Pancreas (tissue), 10 donors: ENCODE measurements around the gene INVS. TPM values are rescaled to one million over a fixed set of nuclear protein-coding genes. Genes with fewer than 3 reads are reported as not detected.
"Not testable (repeated sequence)": the region's sequence is repeated elsewhere in the genome, so short reads cannot be mapped to it uniquely, and the experiment has no call there.

Experiments
- ATAC-seq, 4 donors: fragments of 200-7000 bp; cut with Tn5 transposase; one replicate each; pipeline versions ENCODE4 v1.8.0 to v1.9.1; 2020; ENCODE audit warnings: mild to moderate bottlenecking in 4 of 4, moderate library complexity in 4 of 4
- DNase-seq, 6 donors: peaks; one replicate each; pipeline ENCODE4 v3.0.0-alpha.2; 2020
- FAIRE-seq: peaks from 2 replicates; lab custom pipeline; 2012; peaks lifted over from hg19 to GRCh38; lab: Jason Lieb, UNC
- H3K27ac ChIP-seq, 4 donors: fragments of 200-600 bp; sonication (generic); 1 replicate in 3 of 4; 2 replicates in 1 of 4; pipeline versions ENCODE4 v1.5.0 to v1.8.0; 2020
- H3K27me3 ChIP-seq, 4 donors: fragments of 200-600 bp; one replicate each; pipeline ENCODE4 v1.8.0; 2021
- H3K36me3 ChIP-seq, 3 donors: fragments of 200-600 bp; sonication (generic) in 1 of 3; one replicate each; pipeline versions ENCODE4 v1.5.0 to v1.8.0; 2020 to 2021
- H3K4me1 ChIP-seq, 3 donors: fragments of 200-600 bp; one replicate each; pipeline ENCODE4 v1.8.0; 2021
- H3K4me3 ChIP-seq, 4 donors: fragments of 200-600 bp; sonication (generic) in 2 of 4; one replicate each; pipeline versions ENCODE4 v1.5.0 to v1.8.0; 2020 to 2021
- H3K9me3 ChIP-seq, 4 donors: fragments of 200-600 bp; one replicate each; pipeline ENCODE4 v1.8.0; 2021
- WGBS, 2 donors: extraction: QIAGEN DNeasy Blood & Tissue Kit; methylation state at CpG; one replicate each; pipeline ENCODE4 v1.1.7; 2013; 5-methylcytosine and 5-hydroxymethylcytosine counted together
- intact Hi-C, 3 donors: fragments of 100-400 bp; cut with DNase I; formaldehyde crosslinking; loops; one replicate each; pipeline versions ENCODE4 v1.11.1 to v1.14.2; 2022
- polyA plus RNA-seq, 2 donors: library from polyadenylated mRNA; stranded (reverse); fragments of 200-250 nt; gene quantifications; one replicate each; pipeline ENCODE4 v1.2.3, GENCODE V29; 2013
- total RNA-seq, 6 donors: library from RNA; stranded (reverse); fragmentation: NEBNext Ultra II Directional in 4 of 6; extraction: Animal tissue kit (Norgen Biotek cat#: 25700) in 4 of 6; gene quantifications; one replicate each; pipeline versions ENCODE4 v1.2.1 to v1.2.4, GENCODE V29; 2021 to 2023
- TF ChIP-seq, protein P1 (sequence below), 4 donors: fragments of 200-600 bp; sonication (generic) in 3 of 4; IDR thresholded peaks; one replicate each; pipeline versions ENCODE4 v1.5.0 to v1.8.0; 2021; ENCODE audit warnings: antibody characterized with exemption in 4 of 4
- donor health status: healthy with polysubstance abuse.
- donor health status: DM: no; HTN: no; CAD: no; lungs with moderate emphysema.
- donor health status: DM: no; HTN: no; CAD: no.
- donor health status: control.
- donor health status: control.
- donor health status: Bipolar disorder and iron deficiency.
- donor health status: DM: yes; HTN: yes; CAD: no.
- donor health status: DM: no; HTN: no; CAD: no.
- donor health status: DM: no; HTN: no; CAD: no.
- donor health status: DM: yes; HTN: yes; CAD: no.

Gene INVS
- total and polyA plus RNA-seq, 8 donors: 3.1 to 15.0 (median 6.0) TPM

GRCh38 chr9:100057624-100058023, 41.4 kb upstream of the INVS start:
- Histone ChIP-seq H3K4me3 (no peak overlapping the region), H3K36me3 (peaks cover 0 to 8% (median 0%) of the 10 kb centered on the region in 3 donors), H3K4me1 (peaks cover 4 to 6% (median 5%) of the 10 kb centered on the region in 3 donors), H3K27me3 (no peaks in the 10 kb centered on the region), H3K27ac (no peak overlapping the region), H3K9me3 (no peaks in the 10 kb centered on the region)
- ATAC-seq: no peak
- FAIRE-seq: no peak
- no peak for DNase-seq
- intact Hi-C loops: no loop called here
- TF ChIP-seq, protein P1, sequence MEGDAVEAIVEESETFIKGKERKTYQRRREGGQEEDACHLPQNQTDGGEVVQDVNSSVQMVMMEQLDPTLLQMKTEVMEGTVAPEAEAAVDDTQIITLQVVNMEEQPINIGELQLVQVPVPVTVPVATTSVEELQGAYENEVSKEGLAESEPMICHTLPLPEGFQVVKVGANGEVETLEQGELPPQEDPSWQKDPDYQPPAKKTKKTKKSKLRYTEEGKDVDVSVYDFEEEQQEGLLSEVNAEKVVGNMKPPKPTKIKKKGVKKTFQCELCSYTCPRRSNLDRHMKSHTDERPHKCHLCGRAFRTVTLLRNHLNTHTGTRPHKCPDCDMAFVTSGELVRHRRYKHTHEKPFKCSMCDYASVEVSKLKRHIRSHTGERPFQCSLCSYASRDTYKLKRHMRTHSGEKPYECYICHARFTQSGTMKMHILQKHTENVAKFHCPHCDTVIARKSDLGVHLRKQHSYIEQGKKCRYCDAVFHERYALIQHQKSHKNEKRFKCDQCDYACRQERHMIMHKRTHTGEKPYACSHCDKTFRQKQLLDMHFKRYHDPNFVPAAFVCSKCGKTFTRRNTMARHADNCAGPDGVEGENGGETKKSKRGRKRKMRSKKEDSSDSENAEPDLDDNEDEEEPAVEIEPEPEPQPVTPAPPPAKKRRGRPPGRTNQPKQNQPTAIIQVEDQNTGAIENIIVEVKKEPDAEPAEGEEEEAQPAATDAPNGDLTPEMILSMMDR (IDR thresholded peaks at IDR 0.05): no peak

DNA sequence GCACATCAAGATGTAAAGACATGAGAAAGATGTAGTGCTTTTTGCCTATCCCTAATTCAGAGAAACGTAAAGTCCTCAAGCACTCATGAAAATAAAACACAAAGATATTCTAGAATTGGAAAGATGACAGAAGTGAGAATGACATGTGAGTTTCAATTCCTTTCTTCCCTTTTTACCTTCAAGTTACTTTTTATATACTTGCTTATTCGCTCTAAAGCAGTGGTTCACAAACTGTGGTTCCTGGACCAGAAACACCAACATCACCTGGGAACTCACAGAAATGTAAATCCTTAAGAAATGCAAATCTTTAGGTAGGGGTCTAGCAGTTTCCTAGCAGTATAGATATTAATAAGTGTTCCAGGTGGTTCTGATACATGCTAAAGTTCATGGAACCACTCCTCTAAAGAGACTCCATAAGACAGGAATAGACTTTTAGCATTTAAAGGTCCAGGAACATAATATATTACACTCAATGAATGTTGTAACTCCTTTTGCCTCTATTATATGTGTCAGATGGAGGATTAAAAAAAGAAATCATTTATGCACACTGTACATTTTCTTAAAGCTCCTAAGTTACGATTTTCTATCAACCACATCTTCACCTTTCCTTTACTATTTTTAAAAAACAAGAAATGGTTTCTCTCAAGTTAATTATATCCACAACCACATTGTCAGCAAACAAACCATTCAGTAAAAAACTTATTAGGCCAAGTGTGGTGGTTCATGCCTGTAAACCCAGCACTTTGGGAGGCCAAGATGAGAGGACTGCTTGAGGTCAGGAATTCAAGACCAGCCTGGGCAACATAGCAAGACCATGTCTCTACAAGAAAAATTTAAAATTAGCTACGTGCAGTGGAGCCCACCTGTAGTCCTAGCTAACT, 40.1 kb upstream of the INVS start:
- no peak for DNase-seq
- FAIRE-seq: no peak

DNA sequence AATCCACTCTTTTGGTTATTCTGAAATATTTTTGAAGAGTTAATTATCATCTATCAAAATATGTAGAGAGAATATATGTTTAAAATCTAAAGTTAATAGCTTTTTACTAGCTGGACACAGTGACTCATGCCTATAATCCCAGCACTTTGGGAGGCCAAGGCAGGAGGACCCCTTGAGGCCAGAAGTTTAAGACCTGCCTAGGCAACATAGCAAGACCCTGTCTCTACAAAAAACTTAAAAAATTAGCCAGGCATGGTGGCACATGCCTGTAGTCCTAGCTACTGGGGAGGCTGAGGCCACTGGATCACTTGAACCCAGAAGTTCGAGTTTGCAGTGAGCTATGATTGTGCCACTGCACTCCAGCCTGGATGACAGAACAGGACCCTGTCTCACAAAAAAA, 36.4 kb upstream of the INVS start:
- intact Hi-C loops, ATAC-seq, FAIRE-seq, H3K27me3 ChIP-seq, H3K36me3 ChIP-seq, DNase-seq, H3K9me3 ChIP-seq, H3K4me3 ChIP-seq, H3K27ac ChIP-seq: not testable (repeated sequence)
- 54 to 80% methylated on average over 1 of the region's 1 CpG for WGBS, 2 donors
- peaks cover 14 to 18% (median 18%) of the 10 kb centered on the region in 3 donors for H3K4me1 ChIP-seq

More for the DNA sequence above, 40.1 kb upstream of the INVS start:
- Histone ChIP-seq H3K36me3 (peaks cover 0 to 8% (median 0%) of the 10 kb centered on the region in 3 donors), H3K4me1 (peaks cover 14 to 17% (median 14%) of the 10 kb centered on the region in 3 donors), H3K9me3 (no peaks in the 10 kb centered on the region), H3K27me3 (no peaks in the 10 kb centered on the region), H3K27ac (no peak overlapping the region), H3K4me3 (no peak overlapping the region)
- 92 to 98% methylated on average over 4 of the region's 4 CpGs for WGBS, 2 donors
- TF ChIP-seq, protein P1 (IDR thresholded peaks at IDR 0.05): no peak
- intact Hi-C loops: no loop called here
- ATAC-seq: no peak

- TF ChIP-seq, protein P1 (IDR thresholded peaks at IDR 0.05): no peak
- Histone ChIP-seq H3K27ac (no peak overlapping the region), H3K4me3 (no peak overlapping the region), H3K27me3 (no peaks in the 10 kb centered on the region), H3K4me1 (peaks cover 14 to 18% (median 18%) of the 10 kb centered on the region in 3 donors), H3K9me3 (no peaks in the 10 kb centered on the region), H3K36me3 (peaks cover 0 to 5% (median 0%) of the 10 kb centered on the region in 3 donors)
- DNase-seq (no peak), FAIRE-seq (no peak), ATAC-seq (peak; percentile 69 to 79 (median 72))
- intact Hi-C loops: no loop called here
- 11 to 14% methylated on average over 3 of the region's 3 CpGs for WGBS, 2 donors
Measured at GRCh38 chr9:100063185-100063584, 35.9 kb upstream of the INVS start.

- WGBS, 2 donors: 69 to 75% methylated on average over 8 of the region's 8 CpGs
- FAIRE-seq (no peak), DNase-seq (no peak), ATAC-seq (no peak)
- no peak overlapping the region for H3K4me3 ChIP-seq
- intact Hi-C loops: no loop called here
- no peaks in the 10 kb centered on the region for H3K36me3 ChIP-seq
- H3K9me3 ChIP-seq: no peaks in the 10 kb centered on the region
- TF ChIP-seq, protein P1 (IDR thresholded peaks at IDR 0.05): no peak
- peaks cover 14 to 18% (median 14%) of the 10 kb centered on the region in 3 donors for H3K4me1 ChIP-seq
- no peaks in the 10 kb centered on the region for H3K27me3 ChIP-seq
- H3K27ac ChIP-seq: no peak overlapping the region
Measured at GRCh38 chr9:100064872-100065581, 34.0 kb upstream of the INVS start.
